SU-DHL-6 (cell line): Measurements from ENCODE around the gene SLF1.

ENCODE experiments used
- H2AFZ ChIP-seq: fragments of 200-600 bp; sonication (generic); 2 replicates; pipeline ENCODE4 v1.6.1; 2014; ENCODE audit warnings: low read depth, mild to moderate bottlenecking, moderate library complexity, mixed read lengths, antibody characterized with exemption, low read length; ENCODE audit not compliant: severe bottlenecking
- H3F3A ChIP-seq: fragments of 200-600 bp; shearing (Covaris generic); 2 replicates; pipeline ENCODE4 v1.6.0; 2016; ENCODE audit warnings: antibody characterized with exemption, mild to moderate bottlenecking; ENCODE audit not compliant: insufficient read depth
- H3K27ac ChIP-seq: fragments of 200-600 bp; sonication (generic); 2 replicates; pipeline ENCODE4 v1.5.1; 2016; ENCODE audit warnings: low read depth, mild to moderate bottlenecking, low read length, moderate library complexity, mixed read lengths
- H3K27me3 ChIP-seq: fragments of 200-600 bp; sonication (generic), shearing (Covaris generic); 2 replicates; pipeline ENCODE4 v1.6.0; 2014; ENCODE audit warnings: mild to moderate bottlenecking, low read length
- H3K36me3 ChIP-seq: fragments of 200-600 bp; sonication (generic); 2 replicates; pipeline ENCODE4 v1.6.1; 2014; ENCODE audit warnings: mild to moderate bottlenecking, low read length, mixed read lengths
- H3K4me2 ChIP-seq: fragments of 300-600, 200-600 bp; shearing (Covaris generic), sonication (generic); 2 replicates; pipeline ENCODE4 v1.6.0; 2014; ENCODE audit warnings: low read length, low read depth, mild to moderate bottlenecking; ENCODE audit not compliant: poor library complexity, severe bottlenecking
- H3K4me3 ChIP-seq: fragments of 200-600 bp; sonication (generic); 2 replicates; pipeline ENCODE4 v1.5.1; 2014; ENCODE audit warnings: antibody characterized with exemption, low read length, mild to moderate bottlenecking, mixed read lengths; ENCODE audit not compliant: insufficient read depth, poor library complexity, severe bottlenecking
- H3K79me2 ChIP-seq: fragments of 200-600 bp; sonication (generic); 2 replicates; pipeline ENCODE4 v1.6.1; 2014; ENCODE audit warnings: mild to moderate bottlenecking, low read length, moderate library complexity; ENCODE audit not compliant: insufficient read depth
- H3K9ac ChIP-seq: fragments of 200-600 bp; sonication (generic); 2 replicates; pipeline ENCODE4 v1.7.0; 2014; ENCODE audit warnings: mild to moderate bottlenecking, low read length
- H3K9me2 ChIP-seq: fragments of 200-600 bp; sonication (generic); replicated peaks from 2 replicates; pipeline ENCODE4 v1.6.1; 2014; ENCODE audit warnings: low read length; ENCODE audit not compliant: insufficient read depth
- H3K9me3 ChIP-seq: fragments of 200-600 bp; sonication (generic); 2 replicates; pipeline ENCODE4 v1.6.1; 2014; ENCODE audit warnings: low read length, mixed read lengths; ENCODE audit not compliant: insufficient read depth
- H4K20me1 ChIP-seq: fragments of 200-600 bp; sonication (generic); 2 replicates; pipeline ENCODE4 v1.6.1; 2014; ENCODE audit warnings: low read depth, mild to moderate bottlenecking, antibody characterized with exemption, low read length, moderate library complexity, mixed read lengths
- EZH2phosphoT487 ChIP-seq: fragments of 200-600 bp; sonication (generic), shearing (Covaris generic); conservative IDR thresholded peaks from 2 replicates; pipeline ENCODE4 v1.6.1; 2018; ENCODE audit warnings: mild to moderate bottlenecking, antibody characterized with exemption, low read length, moderate library complexity, mixed read lengths
- TF ChIP-seq, protein P1 (sequence below): fragments of 200-600 bp; sonication (generic); IDR thresholded peaks from one replicate; pipeline ENCODE4 v1.5.1; 2017; ENCODE audit warnings: antibody characterized with exemption, mild to moderate bottlenecking, low read length, moderate library complexity; ENCODE audit not compliant: insufficient read depth, poor library complexity, severe bottlenecking

SLF1 gene

DNA sequence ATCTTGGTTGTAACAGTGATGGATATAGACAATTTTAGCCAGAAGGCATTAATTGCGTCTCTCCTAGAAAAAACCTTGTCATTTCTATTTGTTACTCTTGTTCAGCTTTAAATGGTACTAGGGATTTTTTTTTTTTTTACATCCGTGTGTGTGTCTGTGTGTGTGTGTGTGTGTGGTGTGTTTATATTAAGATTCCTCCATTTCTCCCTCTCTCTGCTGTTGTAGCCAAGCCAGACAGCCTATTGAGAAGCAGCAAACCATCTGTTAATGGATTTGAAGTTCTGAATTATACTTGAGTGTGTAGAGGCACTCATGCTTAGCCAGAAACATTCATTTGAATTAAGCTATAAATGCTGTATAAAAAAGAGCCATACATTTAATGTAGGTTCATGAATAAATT lies 72.3 kb downstream of the SLF1 start:
- no peaks in the 10 kb centered on the region for H3K79me2 ChIP-seq
- no peaks in the 10 kb centered on the region for H3K9me3 ChIP-seq
- no peak overlapping the region for H3K4me3 ChIP-seq
- no peak overlapping the region for H2AFZ ChIP-seq
- TF ChIP-seq EZH2phosphoT487 = no peak
- TF ChIP-seq, protein P1, sequence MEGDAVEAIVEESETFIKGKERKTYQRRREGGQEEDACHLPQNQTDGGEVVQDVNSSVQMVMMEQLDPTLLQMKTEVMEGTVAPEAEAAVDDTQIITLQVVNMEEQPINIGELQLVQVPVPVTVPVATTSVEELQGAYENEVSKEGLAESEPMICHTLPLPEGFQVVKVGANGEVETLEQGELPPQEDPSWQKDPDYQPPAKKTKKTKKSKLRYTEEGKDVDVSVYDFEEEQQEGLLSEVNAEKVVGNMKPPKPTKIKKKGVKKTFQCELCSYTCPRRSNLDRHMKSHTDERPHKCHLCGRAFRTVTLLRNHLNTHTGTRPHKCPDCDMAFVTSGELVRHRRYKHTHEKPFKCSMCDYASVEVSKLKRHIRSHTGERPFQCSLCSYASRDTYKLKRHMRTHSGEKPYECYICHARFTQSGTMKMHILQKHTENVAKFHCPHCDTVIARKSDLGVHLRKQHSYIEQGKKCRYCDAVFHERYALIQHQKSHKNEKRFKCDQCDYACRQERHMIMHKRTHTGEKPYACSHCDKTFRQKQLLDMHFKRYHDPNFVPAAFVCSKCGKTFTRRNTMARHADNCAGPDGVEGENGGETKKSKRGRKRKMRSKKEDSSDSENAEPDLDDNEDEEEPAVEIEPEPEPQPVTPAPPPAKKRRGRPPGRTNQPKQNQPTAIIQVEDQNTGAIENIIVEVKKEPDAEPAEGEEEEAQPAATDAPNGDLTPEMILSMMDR = no peak
- H3K9me2 ChIP-seq = no peaks in the 10 kb centered on the region
- H3K27ac ChIP-seq = no peak overlapping the region
- peaks cover 40% of the 10 kb centered on the region; the same call in 1 of the 2 replicates for H3K36me3 ChIP-seq
- H3F3A ChIP-seq = peaks cover 6% of the 10 kb centered on the region; the same call in 1 of the 2 replicates
- no peak overlapping the region for H3K4me2 ChIP-seq
- H3K9ac ChIP-seq = no peak overlapping the region
- no peaks in the 10 kb centered on the region for H3K27me3 ChIP-seq
- no peaks in the 10 kb centered on the region for H4K20me1 ChIP-seq

DNA sequence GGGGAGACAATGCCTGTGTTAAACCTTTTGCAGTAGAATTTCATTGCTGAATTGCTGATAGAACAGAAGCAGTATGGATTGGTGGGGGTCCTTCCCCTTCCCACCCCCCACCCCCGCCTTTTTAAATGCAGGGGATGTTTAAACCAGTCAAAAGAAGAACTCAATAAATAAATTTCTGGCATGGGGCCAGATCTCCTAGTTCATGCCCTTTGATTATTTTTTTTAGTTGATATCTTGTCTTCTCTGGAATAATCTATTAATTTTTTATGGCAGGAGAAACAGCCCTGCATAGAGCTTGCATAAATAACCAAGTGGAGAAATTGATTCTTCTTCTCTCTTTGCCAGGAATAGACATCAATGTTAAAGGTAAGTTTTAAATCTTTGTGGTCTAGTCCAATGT lies 72.8 kb downstream of the SLF1 start:
- Histone ChIP-seq H3K79me2 (no peaks in the 10 kb centered on the region), H3K27ac (no peak overlapping the region)

DNA sequence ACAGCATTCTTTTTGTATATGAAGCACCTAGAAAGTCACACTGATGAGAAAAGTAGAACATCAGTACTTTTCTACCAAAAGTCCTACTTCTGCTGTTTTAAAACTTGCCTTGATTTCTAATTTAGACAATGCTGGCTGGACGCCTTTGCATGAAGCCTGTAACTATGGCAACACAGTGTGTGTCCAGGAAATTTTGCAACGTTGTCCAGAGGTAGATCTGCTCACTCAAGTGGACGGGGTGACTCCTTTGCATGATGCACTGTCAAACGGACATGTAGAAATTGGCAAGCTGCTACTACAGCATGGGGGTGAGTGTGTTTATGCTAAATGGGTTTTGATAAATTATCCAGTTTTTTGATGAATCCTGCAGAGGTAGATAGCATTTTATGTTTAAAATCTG lies 73.5 kb downstream of the SLF1 start:
- Histone ChIP-seq H3K9ac (no peak overlapping the region), H3K4me2 (no peak overlapping the region), H3K9me2 (no peaks in the 10 kb centered on the region), H3K36me3 (peaks cover 39% of the 10 kb centered on the region; the same call in 1 of the 2 replicates), H3K9me3 (no peaks in the 10 kb centered on the region), H3K4me3 (no peak overlapping the region), H3K79me2 (no peaks in the 10 kb centered on the region), H3F3A (peaks cover 6% of the 10 kb centered on the region; the same call in 1 of the 2 replicates), H3K27ac (no peak overlapping the region), H2AFZ (no peak overlapping the region), H3K27me3 (no peaks in the 10 kb centered on the region), H4K20me1 (no peaks in the 10 kb centered on the region)
- no peak for TF ChIP-seq EZH2phosphoT487
- TF ChIP-seq, protein P1 = no peak

More for the DNA sequence above, 72.8 kb downstream of the SLF1 start:
- Histone ChIP-seq H3K36me3 (peaks cover 36% of the 10 kb centered on the region; the same call in 1 of the 2 replicates), H3K9me2 (no peaks in the 10 kb centered on the region), H2AFZ (no peak overlapping the region), H3K4me3 (no peak overlapping the region), H3K9ac (no peak overlapping the region), H3K9me3 (no peaks in the 10 kb centered on the region), H3F3A (peaks cover 6% of the 10 kb centered on the region; the same call in 1 of the 2 replicates), H4K20me1 (no peaks in the 10 kb centered on the region), H3K27me3 (no peaks in the 10 kb centered on the region), H3K4me2 (no peak overlapping the region)
- no peak for TF ChIP-seq EZH2phosphoT487
- TF ChIP-seq, protein P1 = no peak
